ENCODE results near the gene MSH4.

- TF ChIP-seq CTCF (conservative IDR thresholded peaks at IDR 0.05; ENCODE audit: low read length) (no peak), EZH2phosphoT487 (IDR thresholded peaks at IDR 0.05; ENCODE audit: borderline replicate concordance) (no peak)
Observed at GRCh38 chr1:75838079-75838478, 41.4 kb downstream of the MSH4 start.

Measured in Loucy (cell line).